Measurements from ENCODE around the gene CDKL4.
"Not testable (repeated sequence)": the region's sequence is repeated elsewhere in the genome, so short reads cannot be mapped to it uniquely, and the experiment has no call there.

CDKL4 gene

GRCh38 chr2:39203382-39203781, 40.4 kb downstream of the CDKL4 start:
- FAIRE-seq: no peak

GRCh38 chr2:39202639-39203369, 41.0 kb downstream of the CDKL4 start:
- DNase-seq (ENCODE audit: insufficient read length, low spot score) (no peak), FAIRE-seq (no peak)
- TF ChIP-seq, protein P1, sequence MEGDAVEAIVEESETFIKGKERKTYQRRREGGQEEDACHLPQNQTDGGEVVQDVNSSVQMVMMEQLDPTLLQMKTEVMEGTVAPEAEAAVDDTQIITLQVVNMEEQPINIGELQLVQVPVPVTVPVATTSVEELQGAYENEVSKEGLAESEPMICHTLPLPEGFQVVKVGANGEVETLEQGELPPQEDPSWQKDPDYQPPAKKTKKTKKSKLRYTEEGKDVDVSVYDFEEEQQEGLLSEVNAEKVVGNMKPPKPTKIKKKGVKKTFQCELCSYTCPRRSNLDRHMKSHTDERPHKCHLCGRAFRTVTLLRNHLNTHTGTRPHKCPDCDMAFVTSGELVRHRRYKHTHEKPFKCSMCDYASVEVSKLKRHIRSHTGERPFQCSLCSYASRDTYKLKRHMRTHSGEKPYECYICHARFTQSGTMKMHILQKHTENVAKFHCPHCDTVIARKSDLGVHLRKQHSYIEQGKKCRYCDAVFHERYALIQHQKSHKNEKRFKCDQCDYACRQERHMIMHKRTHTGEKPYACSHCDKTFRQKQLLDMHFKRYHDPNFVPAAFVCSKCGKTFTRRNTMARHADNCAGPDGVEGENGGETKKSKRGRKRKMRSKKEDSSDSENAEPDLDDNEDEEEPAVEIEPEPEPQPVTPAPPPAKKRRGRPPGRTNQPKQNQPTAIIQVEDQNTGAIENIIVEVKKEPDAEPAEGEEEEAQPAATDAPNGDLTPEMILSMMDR (IDR thresholded peaks at IDR 0.05; ENCODE audit: insufficient read depth, missing control alignments): no peak

More at GRCh38 chr2:39203382-39203781, 40.4 kb downstream of the CDKL4 start:
- DNase-seq (ENCODE audit: insufficient read length, low spot score): no peak
- TF ChIP-seq, protein P1 (IDR thresholded peaks at IDR 0.05; ENCODE audit: insufficient read depth, missing control alignments): no peak

GRCh38 chr2:39197003-39197402, 46.8 kb downstream of the CDKL4 start:
- DNase-seq (ENCODE audit: insufficient read length, low spot score); FAIRE-seq: not testable (repeated sequence)

DNA sequence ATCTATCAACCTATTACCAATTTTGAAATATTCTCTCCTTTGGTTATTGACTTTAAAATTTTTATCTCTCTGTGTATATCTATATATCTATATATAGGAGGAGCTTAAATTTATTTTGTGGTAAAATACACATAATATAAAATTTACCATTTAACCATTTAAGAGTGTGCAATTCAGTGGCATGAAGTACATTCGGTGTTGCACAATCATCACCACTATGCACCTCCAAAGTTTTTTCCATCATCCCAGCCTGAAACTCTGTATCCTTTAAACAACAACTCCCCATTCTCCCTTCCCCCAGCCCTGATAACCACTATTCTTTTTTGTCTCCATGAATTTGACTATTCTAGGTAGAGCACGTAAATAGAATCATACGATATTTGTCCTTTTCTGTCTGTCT, 49.1 kb downstream of the CDKL4 start:
- DNase-seq (ENCODE audit: insufficient read length, low spot score) (no peak), FAIRE-seq (no peak)
- TF ChIP-seq, protein P1 (IDR thresholded peaks at IDR 0.05; ENCODE audit: insufficient read depth, missing control alignments): no peak

- FAIRE-seq (no peak), DNase-seq (ENCODE audit: insufficient read length, low spot score) (no peak)
- TF ChIP-seq, protein P1 (IDR thresholded peaks at IDR 0.05; ENCODE audit: insufficient read depth, missing control alignments): no peak
These were observed 54.7 kb downstream of the CDKL4 start for GRCh38 chr2:39188960-39189494.

GRCh38 chr2:39183673-39184072, 60.1 kb downstream of the CDKL4 start:
- DNase-seq (ENCODE audit: insufficient read length, low spot score) (no peak), FAIRE-seq (no peak)
- TF ChIP-seq, protein P1 (IDR thresholded peaks at IDR 0.05; ENCODE audit: insufficient read depth, missing control alignments): no peak

DNA sequence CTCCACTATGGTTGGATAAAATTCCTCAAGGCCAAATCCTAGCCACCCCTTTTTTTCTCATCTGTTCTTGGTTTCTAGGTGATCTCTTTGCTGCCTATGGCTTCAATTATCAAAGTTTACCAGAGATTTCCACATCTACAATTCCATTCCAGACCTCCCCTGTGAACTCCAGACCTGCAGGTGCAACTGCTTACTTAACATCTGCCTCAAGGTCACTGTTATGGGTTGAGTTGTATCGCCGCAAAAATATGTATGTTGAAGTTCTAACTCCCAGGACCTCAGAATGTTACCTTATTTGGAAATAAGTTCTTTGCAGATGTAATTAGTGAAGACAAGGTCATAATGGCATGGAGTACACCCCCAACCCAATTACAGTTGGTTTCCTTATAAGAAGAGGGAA, 62.5 kb downstream of the CDKL4 start:
- DNase-seq (ENCODE audit: insufficient read length, low spot score): no peak
- FAIRE-seq: no peak
- TF ChIP-seq, protein P1 (IDR thresholded peaks at IDR 0.05; ENCODE audit: insufficient read depth, missing control alignments): no peak

Data from D721Med (cell line).